ENCODE measurements around the gene NUAK1. TPM values are rescaled to one million over a fixed set of nuclear protein-coding genes. Genes with fewer than 3 reads are reported as not detected.

Gene NUAK1
- total RNA-seq, 1 experiment from 2014 or later: 7.4 TPM

DNA sequence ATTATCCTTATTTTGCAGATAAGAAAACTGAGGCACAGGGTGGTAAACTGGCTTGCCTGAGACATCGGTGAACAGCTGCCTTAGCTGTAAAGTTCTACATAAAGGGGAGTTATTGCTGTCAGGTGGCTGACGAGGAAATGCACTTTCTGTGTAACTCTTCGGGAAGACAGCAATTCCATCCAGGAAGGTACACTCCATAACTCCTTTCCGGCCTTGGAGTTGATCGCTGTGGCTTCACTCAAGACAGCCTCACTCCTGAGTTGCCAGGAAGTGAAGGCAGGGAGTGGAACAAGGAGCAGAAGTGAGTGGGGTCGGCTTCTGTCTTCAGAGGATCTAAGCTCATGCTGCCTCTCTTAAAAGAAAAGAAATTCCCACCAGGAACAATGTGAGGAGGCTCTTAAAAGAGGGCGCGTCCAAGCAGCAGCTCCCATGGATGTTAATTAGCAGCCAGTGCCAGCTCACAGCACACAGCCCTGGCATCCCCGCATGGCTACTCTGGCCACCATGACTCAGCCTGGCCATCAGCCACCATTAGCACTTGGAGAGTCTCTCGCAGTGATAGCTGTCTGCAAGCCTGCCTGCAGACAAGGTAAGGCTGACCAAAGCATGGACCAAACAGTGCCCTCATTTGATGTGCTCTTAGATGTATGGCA lies 60.3 kb downstream of the NUAK1 start:
- ATAC-seq: peak; percentile 65
- H3K27ac ChIP-seq (ENCODE audit: low read depth, low read length): no peak overlapping the region
- no peaks in the 10 kb centered on the region for H3K27me3 ChIP-seq (ENCODE audit: insufficient read depth, low read length)
- POLR2A ChIA-PET: no interaction called here
- no peak for DNase-seq (ENCODE audit: low read depth, low spot score)
- H3K36me3 ChIP-seq (ENCODE audit: control insufficient read depth in 1 of 2, insufficient read depth in 2 of 2, low read length in 2 of 2): no peaks in the 10 kb centered on the region
- H3K4me2 ChIP-seq (ENCODE audit: low read length): no peak overlapping the region
- CTCF ChIA-PET: no interaction called here
- no peak overlapping the region for H3K9ac ChIP-seq (ENCODE audit: low read length)
- no peaks in the 10 kb centered on the region for H3K79me2 ChIP-seq (ENCODE audit: insufficient read depth, low read length)
- no peak overlapping the region for H2AFZ ChIP-seq (ENCODE audit: low read depth, low read length, poor library complexity, severe bottlenecking)
- no peaks in the 10 kb centered on the region for H3K9me3 ChIP-seq (ENCODE audit: control insufficient read depth in 1 of 2, insufficient read depth in 1 of 2, low read depth in 1 of 2, low read length in 2 of 2)
- TF ChIP-seq, protein P1, sequence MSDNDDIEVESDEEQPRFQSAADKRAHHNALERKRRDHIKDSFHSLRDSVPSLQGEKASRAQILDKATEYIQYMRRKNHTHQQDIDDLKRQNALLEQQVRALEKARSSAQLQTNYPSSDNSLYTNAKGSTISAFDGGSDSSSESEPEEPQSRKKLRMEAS (IDR thresholded peaks at IDR 0.05): peak; percentile 16; the same call in 1 of the 2 replicates
- TF ChIP-seq POLR2AphosphoS5 (IDR thresholded peaks at IDR 0.05; ENCODE audit: low read depth, low read length): no peak
- RAD21 ChIA-PET (ENCODE audit: low non-redundant PET in 1 of 2, low total read pairs in 2 of 2, uncharacterized antibody in 2 of 2, unreplicated experiment in 2 of 2): no interaction called here
- no TSS peak for BruUV-seq (replicated peaks)
- no peaks in the 10 kb centered on the region for H4K20me1 ChIP-seq (ENCODE audit: insufficient read depth)
- H3K4me1 ChIP-seq (ENCODE audit: control insufficient read depth in 1 of 2, insufficient read depth in 2 of 2, low read length in 2 of 2): peaks cover 3 to 13% of the 10 kb centered on the region in 2 experiments
- no peak overlapping the region for H3K4me3 ChIP-seq (replicated peaks in 1 of 2; ENCODE audit: low read depth in 1 of 2, low read length in 2 of 2)
- intact Hi-C loops (cut with micrococcal nuclease): no loop called here
- H3K9me2 ChIP-seq (ENCODE audit: insufficient read depth): no peaks in the 10 kb centered on the region

DNA sequence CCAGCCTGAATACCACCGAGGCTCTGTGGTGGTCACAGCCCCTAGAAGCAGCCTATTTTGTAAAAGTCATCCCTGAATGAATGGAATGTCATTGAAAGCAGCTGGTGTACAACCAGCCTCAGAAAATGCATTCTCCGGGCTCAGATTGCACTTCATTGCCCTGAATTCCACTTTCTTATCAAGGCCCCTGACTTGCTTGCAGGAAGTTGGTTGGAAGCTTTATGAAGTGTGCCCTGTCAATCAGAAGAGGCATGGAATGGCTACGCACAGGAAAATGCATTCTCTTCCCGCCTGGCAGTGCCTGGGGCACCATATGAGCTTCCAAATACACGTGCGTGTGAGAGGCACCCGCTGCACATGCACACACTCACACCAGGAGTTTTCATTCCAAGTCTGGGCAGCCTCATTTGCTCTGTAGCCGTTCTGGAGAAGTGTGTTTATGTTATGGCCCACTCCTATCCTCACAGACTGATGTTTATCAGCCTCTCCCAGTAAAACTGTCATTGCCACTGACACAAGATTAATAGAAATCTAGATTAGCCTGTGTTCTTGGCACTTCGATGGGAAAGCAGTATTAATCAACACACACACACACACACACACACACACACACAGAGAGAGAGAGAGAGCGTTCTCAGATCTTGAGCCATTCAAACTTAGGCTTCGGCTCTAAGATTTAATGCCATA lies 63.9 kb downstream of the NUAK1 start:
- no peaks in the 10 kb centered on the region for H3K79me2 ChIP-seq (ENCODE audit: insufficient read depth, low read length)
- H3K9ac ChIP-seq (ENCODE audit: low read length): no peak overlapping the region
- intact Hi-C loops (cut with micrococcal nuclease): no loop called here
- H3K36me3 ChIP-seq (ENCODE audit: control insufficient read depth in 1 of 2, insufficient read depth in 2 of 2, low read length in 2 of 2): no peaks in the 10 kb centered on the region
- POLR2A ChIA-PET: no interaction called here
- ATAC-seq: no peak
- H3K27ac ChIP-seq (ENCODE audit: low read depth, low read length): no peak overlapping the region
- no peaks in the 10 kb centered on the region for H4K20me1 ChIP-seq (ENCODE audit: insufficient read depth)
- RAD21 ChIA-PET (ENCODE audit: low non-redundant PET in 1 of 2, low total read pairs in 2 of 2, uncharacterized antibody in 2 of 2, unreplicated experiment in 2 of 2): no interaction called here
- H3K9me3 ChIP-seq (ENCODE audit: control insufficient read depth in 1 of 2, insufficient read depth in 1 of 2, low read depth in 1 of 2, low read length in 2 of 2): no peaks in the 10 kb centered on the region
- CTCF ChIA-PET: no interaction called here
- no peak overlapping the region for H3K4me3 ChIP-seq (replicated peaks in 1 of 2; ENCODE audit: low read depth in 1 of 2, low read length in 2 of 2)
- no TSS peak for BruUV-seq (replicated peaks)
- H2AFZ ChIP-seq (ENCODE audit: low read depth, low read length, poor library complexity, severe bottlenecking): no peak overlapping the region
- DNase-seq (ENCODE audit: low read depth, low spot score): no peak
- peaks cover 0 to 11% of the 10 kb centered on the region in 2 experiments; a peak in 2 of 4 replicates for H3K4me1 ChIP-seq (ENCODE audit: control insufficient read depth in 1 of 2, insufficient read depth in 2 of 2, low read length in 2 of 2)
- no peak overlapping the region for H3K4me2 ChIP-seq (ENCODE audit: low read length)
- no peaks in the 10 kb centered on the region for H3K9me2 ChIP-seq (ENCODE audit: insufficient read depth)
- H3K27me3 ChIP-seq (ENCODE audit: insufficient read depth, low read length): no peaks in the 10 kb centered on the region
- TF ChIP-seq, protein P2, sequence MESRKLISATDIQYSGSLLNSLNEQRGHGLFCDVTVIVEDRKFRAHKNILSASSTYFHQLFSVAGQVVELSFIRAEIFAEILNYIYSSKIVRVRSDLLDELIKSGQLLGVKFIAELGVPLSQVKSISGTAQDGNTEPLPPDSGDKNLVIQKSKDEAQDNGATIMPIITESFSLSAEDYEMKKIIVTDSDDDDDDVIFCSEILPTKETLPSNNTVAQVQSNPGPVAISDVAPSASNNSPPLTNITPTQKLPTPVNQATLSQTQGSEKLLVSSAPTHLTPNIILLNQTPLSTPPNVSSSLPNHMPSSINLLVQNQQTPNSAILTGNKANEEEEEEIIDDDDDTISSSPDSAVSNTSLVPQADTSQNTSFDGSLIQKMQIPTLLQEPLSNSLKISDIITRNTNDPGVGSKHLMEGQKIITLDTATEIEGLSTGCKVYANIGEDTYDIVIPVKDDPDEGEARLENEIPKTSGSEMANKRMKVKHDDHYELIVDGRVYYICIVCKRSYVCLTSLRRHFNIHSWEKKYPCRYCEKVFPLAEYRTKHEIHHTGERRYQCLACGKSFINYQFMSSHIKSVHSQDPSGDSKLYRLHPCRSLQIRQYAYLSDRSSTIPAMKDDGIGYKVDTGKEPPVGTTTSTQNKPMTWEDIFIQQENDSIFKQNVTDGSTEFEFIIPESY (IDR thresholded peaks at IDR 0.05; ENCODE audit: extremely low read depth, insufficient replicate concordance, low read length): no peak
- no peak for TF ChIP-seq SIN3A (IDR thresholded peaks at IDR 0.05; ENCODE audit: low read depth)
- TF ChIP-seq, protein P3, sequence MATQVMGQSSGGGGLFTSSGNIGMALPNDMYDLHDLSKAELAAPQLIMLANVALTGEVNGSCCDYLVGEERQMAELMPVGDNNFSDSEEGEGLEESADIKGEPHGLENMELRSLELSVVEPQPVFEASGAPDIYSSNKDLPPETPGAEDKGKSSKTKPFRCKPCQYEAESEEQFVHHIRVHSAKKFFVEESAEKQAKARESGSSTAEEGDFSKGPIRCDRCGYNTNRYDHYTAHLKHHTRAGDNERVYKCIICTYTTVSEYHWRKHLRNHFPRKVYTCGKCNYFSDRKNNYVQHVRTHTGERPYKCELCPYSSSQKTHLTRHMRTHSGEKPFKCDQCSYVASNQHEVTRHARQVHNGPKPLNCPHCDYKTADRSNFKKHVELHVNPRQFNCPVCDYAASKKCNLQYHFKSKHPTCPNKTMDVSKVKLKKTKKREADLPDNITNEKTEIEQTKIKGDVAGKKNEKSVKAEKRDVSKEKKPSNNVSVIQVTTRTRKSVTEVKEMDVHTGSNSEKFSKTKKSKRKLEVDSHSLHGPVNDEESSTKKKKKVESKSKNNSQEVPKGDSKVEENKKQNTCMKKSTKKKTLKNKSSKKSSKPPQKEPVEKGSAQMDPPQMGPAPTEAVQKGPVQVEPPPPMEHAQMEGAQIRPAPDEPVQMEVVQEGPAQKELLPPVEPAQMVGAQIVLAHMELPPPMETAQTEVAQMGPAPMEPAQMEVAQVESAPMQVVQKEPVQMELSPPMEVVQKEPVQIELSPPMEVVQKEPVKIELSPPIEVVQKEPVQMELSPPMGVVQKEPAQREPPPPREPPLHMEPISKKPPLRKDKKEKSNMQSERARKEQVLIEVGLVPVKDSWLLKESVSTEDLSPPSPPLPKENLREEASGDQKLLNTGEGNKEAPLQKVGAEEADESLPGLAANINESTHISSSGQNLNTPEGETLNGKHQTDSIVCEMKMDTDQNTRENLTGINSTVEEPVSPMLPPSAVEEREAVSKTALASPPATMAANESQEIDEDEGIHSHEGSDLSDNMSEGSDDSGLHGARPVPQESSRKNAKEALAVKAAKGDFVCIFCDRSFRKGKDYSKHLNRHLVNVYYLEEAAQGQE (IDR thresholded peaks at IDR 0.05; ENCODE audit: low read depth): no peak
- no peak for TF ChIP-seq CBX3 (IDR thresholded peaks at IDR 0.05; ENCODE audit: low read depth)
- TF ChIP-seq, protein P1 (IDR thresholded peaks at IDR 0.05): no peak
- TF ChIP-seq TCF7L2 (IDR thresholded peaks at IDR 0.05; ENCODE audit: borderline replicate concordance, extremely low read depth, insufficient read depth, insufficient read length): no peak
- TF ChIP-seq POLR2A (IDR thresholded peaks at IDR 0.05; ENCODE audit: borderline replicate concordance, extremely low read depth, insufficient read depth, insufficient read length): no peak
- no peak for TF ChIP-seq EZH2phosphoT487 (IDR thresholded peaks at IDR 0.05; ENCODE audit: borderline replicate concordance)
- no peak for TF ChIP-seq CEBPB (IDR thresholded peaks at IDR 0.05; ENCODE audit: low read depth)
- TF ChIP-seq FOSL1 (IDR thresholded peaks at IDR 0.05; ENCODE audit: low read depth): no peak
- TF ChIP-seq EGR1 (IDR thresholded peaks at IDR 0.05; ENCODE audit: low read depth): no peak
- no peak for TF ChIP-seq SRF (IDR thresholded peaks at IDR 0.05; ENCODE audit: low read depth)
- TF ChIP-seq EZH2 (IDR thresholded peaks at IDR 0.05): no peak

All from HCT116 (cell line).